ENCODE results near the gene SDR42E1.

SDR42E1 gene

DNA sequence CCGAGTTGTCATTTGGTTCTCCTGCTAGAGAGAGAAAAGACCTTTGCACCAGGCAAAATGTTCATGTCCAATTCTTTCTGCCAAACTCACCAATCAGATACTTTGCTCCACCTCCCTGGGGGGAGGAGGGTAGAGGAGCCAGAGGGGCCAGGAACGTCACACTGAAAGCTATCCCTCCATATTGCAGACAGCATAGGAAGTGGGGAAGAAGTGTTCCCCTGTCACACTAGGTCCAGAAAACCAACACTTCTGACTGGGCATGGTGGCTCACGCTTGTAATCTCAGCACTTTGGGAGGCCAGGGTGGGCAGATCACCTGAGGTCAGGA lies 33.3 kb upstream of the SDR42E1 start:
- no peaks in the 10 kb centered on the region for H3K9me3 Mint-ChIP-seq (ENCODE audit: low read depth)
- H3K27me3 Mint-ChIP-seq: peaks cover 11% of the 10 kb centered on the region
- H3K27ac Mint-ChIP-seq: no peak overlapping the region
- no peaks in the 10 kb centered on the region for H3K4me1 Mint-ChIP-seq (ENCODE audit: low read depth)
- no peak overlapping the region for H3K4me3 Mint-ChIP-seq
- H3K36me3 Mint-ChIP-seq: no peaks in the 10 kb centered on the region

DNA sequence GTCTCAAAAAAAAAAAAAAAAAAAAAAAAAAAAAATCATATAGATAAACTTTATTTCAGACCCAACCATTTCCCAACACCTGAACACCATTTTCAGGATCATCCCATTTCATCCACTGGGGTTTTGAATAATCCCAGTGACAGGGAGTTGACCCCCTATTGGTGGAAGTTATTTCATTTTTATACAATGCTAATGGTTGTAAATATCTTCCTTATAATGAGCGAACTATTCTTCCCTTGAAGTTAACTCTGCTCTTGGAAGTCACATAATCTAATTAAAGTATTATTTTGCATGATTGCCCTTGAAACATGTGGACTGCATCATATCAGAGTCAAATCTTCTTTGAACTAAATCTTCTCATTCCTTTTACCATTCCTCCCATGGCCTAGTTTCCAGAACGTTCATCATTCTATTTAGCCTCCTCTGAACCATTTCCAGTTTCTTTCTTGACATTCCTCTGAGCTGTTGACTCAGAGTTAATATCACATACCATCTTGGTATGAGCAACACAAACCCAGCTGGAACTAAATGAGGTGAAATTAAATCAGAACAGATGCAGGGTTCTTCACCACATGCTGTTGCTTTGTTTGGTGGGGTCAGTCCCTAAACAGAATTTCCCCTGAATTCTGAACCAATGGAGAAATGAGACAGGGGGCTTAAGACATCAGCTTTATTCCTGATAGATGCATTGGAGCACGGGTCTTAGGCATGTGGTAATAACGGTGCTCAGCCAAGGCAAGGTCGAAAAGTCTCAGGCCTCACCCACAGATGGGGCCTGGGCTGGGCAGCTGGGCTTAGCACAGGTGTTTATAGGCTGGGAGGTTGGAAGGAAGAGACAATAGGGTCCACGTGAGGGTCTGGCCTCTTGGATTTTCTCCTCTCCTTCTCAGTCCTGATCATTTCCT lies 32.7 kb upstream of the SDR42E1 start:
- Mint-ChIP-seq H3K27me3 (peaks cover 13% of the 10 kb centered on the region), H3K4me1 (ENCODE audit: low read depth) (no peaks in the 10 kb centered on the region), H3K4me3 (no peak overlapping the region), H3K36me3 (no peaks in the 10 kb centered on the region), H3K9me3 (ENCODE audit: low read depth) (no peaks in the 10 kb centered on the region), H3K27ac (no peak overlapping the region)

DNA sequence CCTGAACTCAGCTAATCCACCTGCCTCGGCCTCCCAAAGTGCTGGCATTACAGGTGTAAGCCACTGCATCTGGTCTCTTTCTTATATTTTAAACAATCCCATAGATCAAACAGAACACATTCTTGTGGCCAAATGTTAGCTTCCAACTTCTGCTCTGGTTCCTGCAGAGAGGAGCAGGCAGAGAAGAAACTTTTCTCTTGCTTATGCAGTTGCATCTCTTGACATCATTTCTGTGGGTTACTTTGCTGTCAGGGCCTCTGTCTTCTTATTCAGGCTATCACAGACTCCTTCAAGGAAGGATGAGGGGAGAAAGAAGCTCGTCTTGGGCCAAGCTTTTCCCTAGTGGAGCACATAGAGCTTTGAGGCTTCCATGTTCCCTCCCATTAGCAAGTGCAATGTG lies 31.6 kb upstream of the SDR42E1 start:
- Mint-ChIP-seq H3K4me3 (no peak overlapping the region), H3K27me3 (peaks cover 13% of the 10 kb centered on the region), H3K4me1 (ENCODE audit: low read depth) (no peaks in the 10 kb centered on the region), H3K9me3 (ENCODE audit: low read depth) (no peaks in the 10 kb centered on the region), H3K27ac (no peak overlapping the region), H3K36me3 (no peaks in the 10 kb centered on the region)

DNA sequence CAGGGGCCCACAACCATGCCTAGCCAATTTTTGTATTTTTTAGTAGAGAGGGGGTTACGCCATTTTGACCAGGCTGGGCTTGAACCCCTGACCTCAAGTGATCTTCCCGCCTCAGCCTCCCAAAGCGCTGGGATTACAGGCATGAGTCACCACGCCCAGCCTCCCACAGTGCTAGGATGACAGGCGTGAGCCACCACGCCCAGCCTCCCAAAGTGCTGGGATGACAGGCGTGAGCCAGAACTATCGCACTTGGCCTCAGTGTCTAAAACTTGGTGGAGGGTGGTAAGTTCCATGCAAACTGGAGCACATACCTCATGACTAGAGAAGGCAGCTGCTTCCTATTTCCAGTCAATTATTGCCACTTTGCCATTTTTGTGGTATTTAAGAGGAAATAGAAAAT lies 30.9 kb upstream of the SDR42E1 start:
- H3K4me3 Mint-ChIP-seq: no peak overlapping the region
- H3K9me3 Mint-ChIP-seq (ENCODE audit: low read depth): no peaks in the 10 kb centered on the region
- no peaks in the 10 kb centered on the region for H3K36me3 Mint-ChIP-seq
- no peak overlapping the region for H3K27ac Mint-ChIP-seq
- no peaks in the 10 kb centered on the region for H3K4me1 Mint-ChIP-seq (ENCODE audit: low read depth)
- peaks cover 10% of the 10 kb centered on the region for H3K27me3 Mint-ChIP-seq

DNA sequence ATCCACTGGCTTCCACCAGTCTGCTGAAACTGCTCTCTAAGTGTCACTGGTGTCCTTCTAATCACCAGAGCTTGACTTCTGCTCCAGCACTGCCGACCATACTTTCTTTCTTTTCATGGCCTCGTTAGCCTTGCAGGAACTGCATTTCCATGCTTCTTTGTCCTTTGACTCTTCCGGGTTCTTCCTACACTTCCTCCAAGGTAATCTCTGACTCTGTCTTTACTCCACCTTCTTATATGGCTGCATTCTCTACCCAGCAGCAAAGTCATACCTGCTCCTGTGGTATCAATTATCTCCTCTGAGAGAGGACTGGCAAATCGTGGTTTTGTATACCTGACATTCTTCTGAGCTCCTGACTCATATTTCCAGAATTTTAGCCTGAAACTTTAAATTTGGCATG lies 30.3 kb upstream of the SDR42E1 start:
- no peaks in the 10 kb centered on the region for H3K4me1 Mint-ChIP-seq (ENCODE audit: low read depth)
- H3K27ac Mint-ChIP-seq: no peak overlapping the region
- peaks cover 8% of the 10 kb centered on the region for H3K27me3 Mint-ChIP-seq
- H3K4me3 Mint-ChIP-seq: no peak overlapping the region
- no peaks in the 10 kb centered on the region for H3K9me3 Mint-ChIP-seq (ENCODE audit: low read depth)
- H3K36me3 Mint-ChIP-seq: no peaks in the 10 kb centered on the region

DNA sequence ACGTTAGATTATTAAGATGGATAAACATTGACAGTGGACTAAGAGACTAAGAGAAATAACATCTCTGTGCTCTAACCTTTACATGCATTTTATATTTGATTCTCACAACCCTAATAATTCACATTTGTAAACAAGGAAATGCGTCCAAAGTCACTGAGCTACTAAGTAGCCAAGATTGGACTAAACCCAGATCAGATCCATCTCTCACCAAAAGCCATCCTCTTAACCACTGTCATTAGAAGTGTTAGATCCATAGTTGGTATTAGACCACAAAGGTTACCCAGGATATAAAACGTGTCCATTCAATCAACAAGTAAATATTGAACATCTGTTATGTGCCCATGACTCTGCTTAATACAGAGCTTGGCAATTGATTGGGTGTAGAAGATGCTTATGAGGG lies 29.0 kb upstream of the SDR42E1 start:
- Mint-ChIP-seq H3K36me3 (no peaks in the 10 kb centered on the region), H3K4me1 (ENCODE audit: low read depth) (no peaks in the 10 kb centered on the region), H3K4me3 (no peak overlapping the region), H3K27me3 (peaks cover 10% of the 10 kb centered on the region), H3K27ac (no peak overlapping the region), H3K9me3 (ENCODE audit: low read depth) (no peaks in the 10 kb centered on the region)

DNA sequence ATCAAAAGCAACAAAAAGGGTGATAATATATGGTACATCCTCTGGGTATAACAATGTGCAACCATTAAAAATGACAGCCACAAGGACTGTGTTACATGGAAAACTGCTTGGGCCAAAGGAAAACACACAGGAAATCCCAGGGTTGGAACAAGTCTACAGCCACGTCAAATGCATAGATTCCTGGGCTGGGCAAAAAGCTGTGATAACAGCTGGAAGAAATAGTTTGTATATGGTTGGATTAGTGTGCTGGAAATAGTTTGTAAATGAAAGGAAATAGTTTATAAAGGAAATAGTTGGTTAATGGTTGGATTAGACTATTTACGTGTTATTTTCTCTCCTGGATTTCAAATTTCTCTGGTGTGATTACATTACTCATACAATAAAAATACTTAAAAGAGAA lies 26.4 kb upstream of the SDR42E1 start:
- H3K36me3 Mint-ChIP-seq: no peaks in the 10 kb centered on the region
- H3K9me3 Mint-ChIP-seq (ENCODE audit: low read depth): no peaks in the 10 kb centered on the region
- no peak overlapping the region for H3K4me3 Mint-ChIP-seq
- no peaks in the 10 kb centered on the region for H3K4me1 Mint-ChIP-seq (ENCODE audit: low read depth)
- H3K27ac Mint-ChIP-seq: no peak overlapping the region
- H3K27me3 Mint-ChIP-seq: peaks cover 8% of the 10 kb centered on the region

DNA sequence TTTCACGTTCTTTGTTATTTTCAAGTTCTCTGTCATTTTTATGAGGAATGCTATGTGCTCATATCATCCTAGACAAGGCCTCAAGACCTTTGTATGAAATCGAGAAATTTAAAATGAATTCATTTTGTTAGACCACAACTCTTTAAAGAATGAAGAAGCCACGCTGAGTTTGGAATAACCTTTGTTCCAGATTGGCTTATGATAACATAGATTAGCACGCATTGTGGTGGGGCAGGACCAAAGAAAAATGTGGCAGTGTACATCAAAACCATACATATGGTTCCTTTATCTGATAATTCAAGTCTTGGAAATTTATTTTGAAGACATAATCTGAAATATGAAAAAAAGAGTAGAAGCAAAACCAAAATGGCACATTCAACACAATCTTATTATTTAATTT lies 26.0 kb upstream of the SDR42E1 start:
- H3K9me3 Mint-ChIP-seq (ENCODE audit: low read depth): no peaks in the 10 kb centered on the region
- H3K4me3 Mint-ChIP-seq: no peak overlapping the region
- H3K4me1 Mint-ChIP-seq (ENCODE audit: low read depth): no peaks in the 10 kb centered on the region
- no peak overlapping the region for H3K27ac Mint-ChIP-seq
- no peaks in the 10 kb centered on the region for H3K36me3 Mint-ChIP-seq
- peaks cover 10% of the 10 kb centered on the region for H3K27me3 Mint-ChIP-seq

DNA sequence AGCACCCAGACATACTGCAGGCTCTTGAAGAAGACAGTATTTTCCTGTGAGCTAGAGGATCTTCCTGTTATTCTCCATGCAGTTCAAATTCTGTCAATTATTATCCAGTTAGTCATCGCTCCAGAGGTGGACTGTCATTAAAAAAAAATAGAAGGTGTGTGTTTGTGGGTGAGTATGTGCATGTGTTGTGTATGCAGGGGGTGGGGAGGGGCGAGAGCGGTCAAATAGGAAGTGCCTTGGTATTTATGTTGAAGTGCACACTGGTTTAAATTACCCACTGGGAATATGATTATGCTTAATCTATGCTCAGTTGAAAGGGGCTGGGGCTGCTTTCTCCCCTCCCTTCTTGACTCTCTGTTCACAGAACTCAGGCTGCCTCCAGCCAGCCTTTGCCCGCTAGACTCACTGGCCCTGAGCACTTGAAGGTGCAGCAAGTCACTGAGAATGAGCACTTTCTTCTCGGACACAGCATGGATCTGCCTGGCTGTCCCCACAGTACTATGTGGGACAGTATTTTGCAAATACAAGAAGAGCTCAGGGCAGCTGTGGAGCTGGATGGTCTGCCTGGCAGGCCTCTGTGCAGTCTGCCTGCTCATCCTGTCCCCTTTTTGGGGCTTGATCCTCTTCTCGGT lies 23.8 kb upstream of the SDR42E1 start, which contains the start of gene HSD17B2:
Gene HSD17B2, plus strand, starts transcription at position 273 of the 632 bp plus-strand sequence. Its CDS starts 172 bp downstream, at position 445.
- Mint-ChIP-seq H3K27ac (no peak within 1 kb of the TSS), H3K9me3 (ENCODE audit: low read depth) (no peaks in the 10 kb centered on the region), H3K27me3 (peaks cover 15% of the 10 kb centered on the region), H3K4me1 (ENCODE audit: low read depth) (no peaks in the 10 kb centered on the region), H3K4me3 (no peak within 1 kb of the TSS), H3K36me3 (no peaks in the 10 kb centered on the region)

DNA sequence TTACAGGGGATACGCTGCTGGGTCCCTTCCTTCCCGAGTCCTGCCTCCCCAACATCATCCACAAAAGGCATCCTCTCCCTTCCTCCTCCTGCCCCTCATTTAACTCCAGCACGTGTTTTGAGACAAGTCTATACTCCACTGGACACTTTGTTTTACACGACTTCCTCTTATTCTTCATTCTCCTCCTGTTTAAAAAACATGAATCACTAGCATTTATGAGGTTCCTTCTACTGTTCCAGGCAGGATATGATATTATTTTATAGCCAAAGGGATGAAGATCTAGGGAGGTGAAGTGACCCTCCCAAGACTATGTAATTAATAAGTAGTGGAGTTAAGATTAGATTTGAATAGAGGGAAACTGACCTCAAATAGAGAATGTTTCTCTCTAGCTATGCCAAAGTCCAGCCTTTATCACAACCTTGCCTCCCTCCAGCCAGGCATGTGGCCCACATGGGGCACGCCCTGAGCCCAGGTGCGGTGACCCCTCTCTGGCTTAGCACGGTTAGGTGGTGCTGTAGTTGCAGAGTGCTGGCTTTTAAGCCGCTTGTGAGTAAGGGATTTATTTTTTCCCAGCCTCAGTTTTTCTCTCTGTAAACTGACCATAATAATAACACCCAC lies 22.5 kb upstream of the SDR42E1 start:
- Mint-ChIP-seq H3K4me3 (no peak overlapping the region), H3K36me3 (no peaks in the 10 kb centered on the region), H3K9me3 (ENCODE audit: low read depth) (no peaks in the 10 kb centered on the region), H3K4me1 (ENCODE audit: low read depth) (no peaks in the 10 kb centered on the region), H3K27ac (no peak overlapping the region), H3K27me3 (peaks cover 13% of the 10 kb centered on the region)

DNA sequence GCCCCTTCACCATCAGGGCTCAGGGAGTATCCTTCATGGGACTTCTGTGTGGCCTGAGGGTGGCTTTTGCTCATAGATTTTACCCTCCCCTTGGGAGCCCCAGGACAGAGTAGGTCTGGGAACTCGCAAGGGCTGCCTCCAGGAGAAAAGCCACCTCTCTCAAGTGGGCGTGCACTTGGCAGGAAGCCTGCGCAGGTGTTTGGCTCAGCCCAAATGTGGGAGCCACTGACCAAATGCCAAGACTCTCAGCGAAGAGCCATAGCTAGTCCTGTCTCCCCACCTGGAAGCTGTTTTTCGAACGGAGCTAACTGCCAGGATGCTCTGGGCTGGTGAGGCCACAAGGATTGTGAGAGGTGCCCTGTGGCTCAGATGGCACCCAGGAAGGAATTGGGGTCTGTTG lies 21.7 kb upstream of the SDR42E1 start:
- H3K27me3 Mint-ChIP-seq: peaks cover 13% of the 10 kb centered on the region

DNA sequence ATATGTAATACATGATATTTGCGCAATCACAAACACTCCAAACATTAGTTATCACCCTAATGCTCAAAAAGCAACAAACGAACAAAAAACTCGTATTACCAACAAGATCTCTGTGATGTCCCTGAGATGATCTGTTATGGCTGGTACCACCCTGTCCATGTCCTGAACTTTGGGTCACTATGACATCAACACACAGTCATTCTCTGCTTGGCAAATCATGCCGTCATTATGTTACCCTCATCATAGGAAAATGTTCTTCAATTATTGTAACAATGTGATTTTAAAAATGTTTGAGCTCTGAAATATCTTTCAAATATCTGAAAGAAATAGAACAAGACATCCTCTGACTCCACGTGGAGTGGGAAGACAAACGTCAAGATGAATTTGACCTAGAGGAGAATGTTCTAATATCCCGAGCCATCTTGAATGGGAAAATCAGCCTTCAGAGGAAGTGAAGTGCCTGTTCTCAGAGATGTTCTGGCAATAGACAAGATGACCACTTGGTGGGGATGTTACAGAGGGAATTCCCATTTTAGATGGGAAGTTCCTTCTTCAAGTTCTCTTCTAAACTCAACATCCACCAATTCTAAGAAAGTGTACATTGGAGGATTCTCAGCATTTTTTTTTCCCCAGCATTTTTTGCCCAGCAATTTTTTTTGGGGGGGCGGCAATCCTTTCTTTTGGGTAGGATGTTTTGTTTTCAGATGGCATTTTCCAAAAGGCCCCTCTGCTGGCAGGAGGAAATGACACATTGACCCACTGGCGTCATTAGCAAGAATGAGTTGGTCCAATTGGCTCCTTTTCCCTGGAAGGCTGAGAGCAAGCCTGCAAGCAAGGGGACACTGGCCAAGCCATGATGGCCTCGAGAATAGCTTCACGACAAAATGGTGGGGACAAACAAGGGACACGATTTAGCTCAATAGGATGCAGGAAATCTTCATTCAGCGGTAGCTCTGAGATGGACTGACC lies 20.1 kb upstream of the SDR42E1 start:
- Mint-ChIP-seq H3K27me3 (peaks cover 15% of the 10 kb centered on the region), H3K36me3 (no peaks in the 10 kb centered on the region), H3K4me1 (ENCODE audit: low read depth) (no peaks in the 10 kb centered on the region), H3K9me3 (ENCODE audit: low read depth) (no peaks in the 10 kb centered on the region), H3K4me3 (no peak overlapping the region), H3K27ac (no peak overlapping the region)

More for the DNA sequence above, 21.7 kb upstream of the SDR42E1 start:
- Mint-ChIP-seq H3K4me1 (ENCODE audit: low read depth) (no peaks in the 10 kb centered on the region), H3K4me3 (no peak overlapping the region), H3K36me3 (no peaks in the 10 kb centered on the region), H3K9me3 (ENCODE audit: low read depth) (no peaks in the 10 kb centered on the region), H3K27ac (no peak overlapping the region)

DNA sequence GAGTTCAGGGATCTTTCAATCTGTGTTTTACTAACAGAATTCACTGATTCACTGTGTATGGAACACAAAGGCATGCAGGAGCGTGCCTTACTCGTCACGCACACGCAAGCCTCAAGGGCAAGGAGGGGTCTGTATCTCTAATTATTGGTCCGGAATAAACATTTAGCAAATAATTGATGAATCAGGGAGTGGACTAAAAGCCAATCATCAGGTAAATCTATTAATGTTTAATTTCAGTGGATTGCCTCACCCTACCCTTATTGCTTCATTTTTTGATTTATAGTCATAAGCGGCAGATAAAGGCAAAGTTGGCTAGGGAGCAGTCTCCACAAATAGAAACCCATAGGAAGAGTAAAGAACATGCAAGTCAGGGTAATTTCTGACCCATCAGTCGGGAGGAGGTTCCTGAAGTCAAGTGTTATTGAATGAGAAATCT lies 16.4 kb upstream of the SDR42E1 start:
- Mint-ChIP-seq H3K4me3 (no peak overlapping the region), H3K9me3 (ENCODE audit: low read depth) (no peaks in the 10 kb centered on the region), H3K27me3 (peaks cover 26% of the 10 kb centered on the region), H3K27ac (no peak overlapping the region), H3K36me3 (no peaks in the 10 kb centered on the region), H3K4me1 (ENCODE audit: low read depth) (no peaks in the 10 kb centered on the region)

DNA sequence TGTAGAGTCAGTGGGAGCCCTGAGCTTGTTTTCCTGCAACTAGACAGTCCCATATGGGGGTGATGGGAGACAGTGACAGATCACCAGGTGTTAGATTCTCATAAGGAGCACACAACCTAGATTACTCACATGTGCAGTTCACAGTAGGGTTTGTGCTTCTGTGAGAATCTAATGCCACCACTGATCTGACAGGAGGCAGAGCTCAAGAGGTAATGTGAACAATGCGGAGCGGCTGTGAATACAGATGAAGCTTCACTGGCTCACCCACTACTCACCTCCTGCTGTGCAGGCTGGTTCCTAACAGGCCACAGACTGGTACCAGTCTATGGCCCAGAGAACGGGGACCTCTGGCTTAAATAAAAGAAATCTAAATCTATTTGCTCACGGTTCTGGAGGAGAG lies 13.6 kb upstream of the SDR42E1 start:
- Mint-ChIP-seq H3K36me3 (no peaks in the 10 kb centered on the region), H3K4me3 (no peak overlapping the region), H3K4me1 (ENCODE audit: low read depth) (no peaks in the 10 kb centered on the region), H3K27me3 (peaks cover 23% of the 10 kb centered on the region), H3K9me3 (ENCODE audit: low read depth) (no peaks in the 10 kb centered on the region), H3K27ac (no peak overlapping the region)
